GM21526 (cell line): ENCODE measurements around the gene C12orf60.

Experiments used
- ATAC-seq: cut with Tn5 transposase; IDR thresholded peaks from one replicate; pipeline ENCODE4 v1.9.1; 2021; ENCODE audit warnings: moderate library complexity; ENCODE audit not compliant: unreplicated experiment, low FRiP score

The C12orf60 gene

GRCh38 chr12:14833952-14834351 lies 30.5 kb downstream of the C12orf60 start:
- ATAC-seq: no peak

- no peak for ATAC-seq
These were observed 31.0 kb downstream of the C12orf60 start for GRCh38 chr12:14834509-14834908.

- ATAC-seq: no peak
These were observed 33.1 kb downstream of the C12orf60 start for GRCh38 chr12:14836336-14837210.

- ATAC-seq: no peak
These were observed 35.8 kb downstream of the C12orf60 start for GRCh38 chr12:14839262-14839661.

- no peak for ATAC-seq
These were observed 37.1 kb downstream of the C12orf60 start for GRCh38 chr12:14840616-14841015.

- no peak for ATAC-seq
These were observed 38.3 kb downstream of the C12orf60 start for GRCh38 chr12:14841761-14842160.

GRCh38 chr12:14842315-14842714 lies 38.8 kb downstream of the C12orf60 start:
- ATAC-seq: no peak

- no peak for ATAC-seq
These were observed 40.0 kb downstream of the C12orf60 start, which contains the start of gene ART4 for GRCh38 chr12:14843425-14843887. ART4 (minus strand) TSS chr12:14843526; CDS start chr12:14843113, 413 bp downstream.

GRCh38 chr12:14844401-14844800 lies 40.9 kb downstream of the C12orf60 start:
- ATAC-seq: no peak

GRCh38 chr12:14845350-14845750 lies 41.9 kb downstream of the C12orf60 start:
- ATAC-seq: no peak

- no peak for ATAC-seq
These were observed 42.6 kb downstream of the C12orf60 start for GRCh38 chr12:14846042-14846587.

GRCh38 chr12:14846876-14847580 lies 43.6 kb downstream of the C12orf60 start:
- ATAC-seq: no peak

- no peak for ATAC-seq
These were observed 46.2 kb downstream of the C12orf60 start for GRCh38 chr12:14849661-14850060.

GRCh38 chr12:14850929-14851663 lies 47.6 kb downstream of the C12orf60 start:
- peak; percentile 77 for ATAC-seq

GRCh38 chr12:14852880-14853279 lies 49.4 kb downstream of the C12orf60 start:
- no peak for ATAC-seq

- no peak for ATAC-seq
These were observed 50.5 kb downstream of the C12orf60 start for GRCh38 chr12:14853961-14854360.

GRCh38 chr12:14854586-14855183 lies 51.2 kb downstream of the C12orf60 start:
- ATAC-seq: peak; percentile 57

GRCh38 chr12:14858513-14858912 lies 55.0 kb downstream of the C12orf60 start:
- no peak for ATAC-seq

- no peak for ATAC-seq
These were observed 57.0 kb downstream of the C12orf60 start for GRCh38 chr12:14860490-14860889.

- ATAC-seq: no peak
These were observed 65.5 kb downstream of the C12orf60 start for GRCh38 chr12:14868916-14869506.
